CD4-positive, alpha-beta T cell treated with Interleukin-1 beta for 1 hour (primary cell): ENCODE results near the gene DCUN1D4.

Experiments used
- DNase-seq, 2 donors: peaks; one replicate each; pipeline ENCODE4 v3.0.0-alpha.2; 2020 to 2022

The DCUN1D4 gene

GRCh38 chr4:51842554-51843308 is at the start of gene DCUN1D4:
TSS of gene DCUN1D4 (plus strand) at chr4:51843153. CDS start at chr4:51843243, 90 bp downstream.
- DNase-seq, result peak; percentile 98 to 99

GRCh38 chr4:51820443-51821234 is 22.3 kb upstream of the DCUN1D4 start:
- no peak for DNase-seq

GRCh38 chr4:51825341-51825740 is 17.6 kb upstream of the DCUN1D4 start:
- DNase-seq, result no peak

- DNase-seq, result no peak
These were observed 12.7 kb upstream of the DCUN1D4 start for GRCh38 chr4:51830156-51830720.

- peak; percentile 60 to 66 for DNase-seq
These were observed 11.8 kb upstream of the DCUN1D4 start for GRCh38 chr4:51831133-51831532.

GRCh38 chr4:51833236-51833635 is 9.7 kb upstream of the DCUN1D4 start:
- no peak for DNase-seq

GRCh38 chr4:51835079-51835478 is 7.9 kb upstream of the DCUN1D4 start:
- DNase-seq, result no peak

GRCh38 chr4:51835855-51836254 is 7.1 kb upstream of the DCUN1D4 start:
- no peak for DNase-seq

GRCh38 chr4:51836549-51836948 is 6.4 kb upstream of the DCUN1D4 start:
- no peak for DNase-seq

- no peak for DNase-seq
These were observed 2.2 kb upstream of the DCUN1D4 start for GRCh38 chr4:51840781-51841180.

- DNase-seq, result peak in 1 of 2 donors; percentile 1
These were observed 793 bp upstream of the DCUN1D4 start for GRCh38 chr4:51842167-51842553.

- DNase-seq, result peak; percentile 40 to 58
These were observed 578 bp downstream of the DCUN1D4 start for GRCh38 chr4:51843309-51844152.

- peak; percentile 85 for DNase-seq
These were observed 1.5 kb downstream of the DCUN1D4 start for GRCh38 chr4:51844153-51845054.

GRCh38 chr4:51845055-51845426 is 2.1 kb downstream of the DCUN1D4 start:
- DNase-seq, result no peak

- no peak for DNase-seq
These were observed 2.8 kb downstream of the DCUN1D4 start for GRCh38 chr4:51845711-51846110.

- no peak for DNase-seq
These were observed 6.5 kb downstream of the DCUN1D4 start for GRCh38 chr4:51849430-51849829.

GRCh38 chr4:51850294-51850693 is 7.3 kb downstream of the DCUN1D4 start:
- DNase-seq, result no peak

- no peak for DNase-seq
These were observed 8.4 kb downstream of the DCUN1D4 start for GRCh38 chr4:51851090-51851936.

GRCh38 chr4:51851937-51852290 is 9.0 kb downstream of the DCUN1D4 start:
- no peak for DNase-seq

GRCh38 chr4:51853027-51853682 is 10.2 kb downstream of the DCUN1D4 start:
- DNase-seq, result no peak
